GM18517 (cell line): ENCODE results near the gene SHISA9.

Experiments used
- ATAC-seq: cut with Tn5 transposase; IDR thresholded peaks from one replicate; pipeline ENCODE4 v1.9.1; 2021; ENCODE audit warnings: mild to moderate bottlenecking, moderate library complexity; ENCODE audit not compliant: unreplicated experiment

Gene SHISA9

GRCh38 chr16:12944300-12944699, 42.9 kb downstream of the SHISA9 start:
- no peak for ATAC-seq

- no peak for ATAC-seq
Observed at GRCh38 chr16:12951392-12951791, 50.0 kb downstream of the SHISA9 start.

GRCh38 chr16:12951976-12952375, 50.6 kb downstream of the SHISA9 start:
- no peak for ATAC-seq

GRCh38 chr16:12958366-12958765, 57.0 kb downstream of the SHISA9 start:
- no peak for ATAC-seq

- no peak for ATAC-seq
Observed at GRCh38 chr16:12959072-12959471, 57.7 kb downstream of the SHISA9 start.

- ATAC-seq, result no peak
Observed at GRCh38 chr16:12961626-12962025, 60.2 kb downstream of the SHISA9 start.

GRCh38 chr16:12964461-12964860, 63.1 kb downstream of the SHISA9 start:
- ATAC-seq, result no peak

GRCh38 chr16:12965274-12965804, 63.9 kb downstream of the SHISA9 start:
- ATAC-seq, result no peak

GRCh38 chr16:12971241-12971640, 69.8 kb downstream of the SHISA9 start:
- ATAC-seq, result no peak

GRCh38 chr16:12972246-12972645, 70.8 kb downstream of the SHISA9 start:
- no peak for ATAC-seq

GRCh38 chr16:12975766-12976165, 74.4 kb downstream of the SHISA9 start:
- ATAC-seq, result no peak

GRCh38 chr16:12976496-12976895, 75.1 kb downstream of the SHISA9 start:
- no peak for ATAC-seq

- no peak for ATAC-seq
Observed at GRCh38 chr16:12976936-12977335, 75.5 kb downstream of the SHISA9 start.

GRCh38 chr16:12985516-12985915, 84.1 kb downstream of the SHISA9 start:
- no peak for ATAC-seq

GRCh38 chr16:12988071-12988470, 86.7 kb downstream of the SHISA9 start:
- ATAC-seq, result no peak

- ATAC-seq, result no peak
Observed at GRCh38 chr16:12992066-12992465, 90.7 kb downstream of the SHISA9 start.

GRCh38 chr16:12994402-12994801, 93.0 kb downstream of the SHISA9 start:
- ATAC-seq, result no peak

- no peak for ATAC-seq
Observed at GRCh38 chr16:12995721-12996372, 94.4 kb downstream of the SHISA9 start.

- no peak for ATAC-seq
Observed at GRCh38 chr16:12998361-12999085, 97.1 kb downstream of the SHISA9 start.

GRCh38 chr16:12999368-12999767, 98.0 kb downstream of the SHISA9 start:
- no peak for ATAC-seq

GRCh38 chr16:13005721-13006247, 104.4 kb downstream of the SHISA9 start:
- no peak for ATAC-seq

- no peak for ATAC-seq
Observed at GRCh38 chr16:13012601-13013000, 111.2 kb downstream of the SHISA9 start.
